ENCODE data around the gene SHISAL1. TPM values are rescaled to one million over a fixed set of nuclear protein-coding genes. Genes with fewer than 3 reads are reported as not detected.

SHISAL1 gene
- total and polyA plus RNA-seq, 9 donors = 0.33 to 4.5 (median 2.0) TPM

GRCh38 chr22:44281768-44282637 lies 30.7 kb downstream of the SHISAL1 start:
- WGBS, 3 donors = 73 to 77% (median 76%) methylated on average over 26 of the region's 26 CpGs
- Histone ChIP-seq H3K9me3 (no peaks in the 10 kb centered on the region), H3K36me3 (no peaks in the 10 kb centered on the region), H3K27me3 (no peaks in the 10 kb centered on the region), H3K4me1 (ENCODE audit: insufficient read depth) (no peaks in the 10 kb centered on the region), H3K4me3 (no peak overlapping the region), H3K27ac (no peak overlapping the region)
- intact Hi-C loops (cut with DNase I) = no loop called here
- TF ChIP-seq POLR2A (IDR thresholded peaks at IDR 0.05) = no peak
- no peak for TF ChIP-seq CTCF (IDR thresholded peaks at IDR 0.05)
- TF ChIP-seq EP300 (IDR thresholded peaks at IDR 0.05) = no peak
- no peak for DNase-seq

DNA sequence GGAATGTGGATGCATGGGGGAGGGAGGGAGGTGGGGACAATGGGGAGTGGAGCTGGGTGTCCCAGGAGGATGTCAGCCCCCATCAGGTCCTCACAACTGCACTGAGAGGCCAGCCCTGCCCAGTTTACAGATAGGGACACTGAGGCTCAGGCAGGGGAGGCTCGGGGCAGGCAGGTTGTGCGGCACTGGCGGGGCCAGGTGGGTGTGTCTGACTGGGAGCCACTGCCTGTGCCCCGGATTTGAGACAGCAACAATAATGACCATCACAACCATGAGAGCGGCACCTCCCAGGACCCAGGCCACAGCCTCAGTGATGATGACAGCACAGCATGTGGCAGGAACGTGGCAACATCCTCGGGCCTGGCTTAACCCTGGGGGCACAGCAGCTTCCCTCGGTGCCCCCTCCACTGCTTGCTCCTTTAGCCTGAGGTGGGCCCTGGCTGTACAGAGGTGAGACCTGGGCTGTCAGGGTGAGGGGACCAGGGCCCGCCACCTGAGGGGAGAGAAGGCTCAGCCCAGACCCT lies 32.0 kb downstream of the SHISAL1 start:
- TF ChIP-seq EP300 (IDR thresholded peaks at IDR 0.05) = no peak
- no peak for TF ChIP-seq POLR2A (IDR thresholded peaks at IDR 0.05)
- no peak for TF ChIP-seq CTCF (IDR thresholded peaks at IDR 0.05)
- H3K27ac ChIP-seq = no peak overlapping the region
- no peaks in the 10 kb centered on the region for H3K27me3 ChIP-seq
- intact Hi-C loops (cut with DNase I) = no loop called here
- H3K9me3 ChIP-seq = no peaks in the 10 kb centered on the region
- no peak for DNase-seq
- 86 to 91% (median 90%) methylated on average over 8 to 9 of the region's 9 CpGs for WGBS, 3 donors
- no peaks in the 10 kb centered on the region for H3K4me1 ChIP-seq (ENCODE audit: insufficient read depth)
- H3K4me3 ChIP-seq = no peak overlapping the region
- no peaks in the 10 kb centered on the region for H3K36me3 ChIP-seq

GRCh38 chr22:44279069-44279360 lies 33.7 kb downstream of the SHISAL1 start:
- Histone ChIP-seq H3K4me3 (no peak overlapping the region), H3K27me3 (no peaks in the 10 kb centered on the region), H3K4me1 (ENCODE audit: insufficient read depth) (no peaks in the 10 kb centered on the region), H3K27ac (no peak overlapping the region), H3K36me3 (no peaks in the 10 kb centered on the region), H3K9me3 (no peaks in the 10 kb centered on the region)
- DNase-seq = no peak
- intact Hi-C loops (cut with DNase I) = loop anchor here in 1 of 4 donors (10.0 kb wide), 1 partner anchor 106 kb away; no protein-coding TSS in a partner anchor
- TF ChIP-seq CTCF (IDR thresholded peaks at IDR 0.05) (no peak), POLR2A (IDR thresholded peaks at IDR 0.05) (no peak), EP300 (IDR thresholded peaks at IDR 0.05) (no peak)
- WGBS, 3 donors = 68 to 77% (median 73%) methylated on average over 9 of the region's 9 CpGs

- Histone ChIP-seq H3K4me1 (ENCODE audit: insufficient read depth) (no peaks in the 10 kb centered on the region), H3K36me3 (no peaks in the 10 kb centered on the region), H3K4me3 (no peak overlapping the region), H3K9me3 (no peaks in the 10 kb centered on the region), H3K27ac (no peak overlapping the region), H3K27me3 (no peaks in the 10 kb centered on the region)
- intact Hi-C loops (cut with DNase I) = loop anchor here in 1 of 4 donors (10.0 kb wide), 1 partner anchor 106 kb away; no protein-coding TSS in a partner anchor
- 87 to 90% (median 88%) methylated on average over 17 of the region's 17 CpGs for WGBS, 3 donors
- TF ChIP-seq CTCF (IDR thresholded peaks at IDR 0.05) (no peak), EP300 (IDR thresholded peaks at IDR 0.05) (no peak), POLR2A (IDR thresholded peaks at IDR 0.05) (no peak)
- DNase-seq = no peak
Measured at GRCh38 chr22:44278243-44279068, 34.3 kb downstream of the SHISAL1 start.

Data from ovary (tissue), 9 donors.